ENCODE measurements around the gene ICOSLG.
"Not testable (repeated sequence)": the region's sequence is repeated elsewhere in the genome, so short reads cannot be mapped to it uniquely, and the experiment has no call there.

Gene ICOSLG

GRCh38 chr21:44182202-44182601 lies 58.5 kb downstream of the ICOSLG start:
- ATAC-seq: not testable (repeated sequence)

GRCh38 chr21:44181506-44181905 lies 59.2 kb downstream of the ICOSLG start:
- H3K9me3 Mint-ChIP-seq; H3K4me1 Mint-ChIP-seq; DNase-seq (ENCODE audit: low spot score in 2 of 2); H3K4me3 Mint-ChIP-seq; H3K36me3 Mint-ChIP-seq; H3K27ac Mint-ChIP-seq; ATAC-seq: not testable (repeated sequence)

More at GRCh38 chr21:44182202-44182601, 58.5 kb downstream of the ICOSLG start:
- not testable (repeated sequence) for H3K36me3 Mint-ChIP-seq; DNase-seq (ENCODE audit: low spot score in 2 of 2); H3K4me3 Mint-ChIP-seq; H3K27ac Mint-ChIP-seq; H3K9me3 Mint-ChIP-seq; H3K4me1 Mint-ChIP-seq

- H3K4me3 Mint-ChIP-seq; H3K27ac Mint-ChIP-seq; H3K9me3 Mint-ChIP-seq; H3K36me3 Mint-ChIP-seq; ATAC-seq; H3K4me1 Mint-ChIP-seq; DNase-seq (ENCODE audit: low spot score in 2 of 2): not testable (repeated sequence)
Observed at GRCh38 chr21:44176127-44176526, 64.6 kb downstream of the ICOSLG start.

- not testable (repeated sequence) for H3K4me3 Mint-ChIP-seq; ATAC-seq; H3K27ac Mint-ChIP-seq; H3K4me1 Mint-ChIP-seq; H3K36me3 Mint-ChIP-seq; H3K9me3 Mint-ChIP-seq; DNase-seq (ENCODE audit: low spot score in 2 of 2)
Observed at GRCh38 chr21:44175189-44175588, 65.6 kb downstream of the ICOSLG start.

Measured in stimulated activated effector memory CD8-positive, alpha-beta T cell treated with anti-CD3 and anti-CD28 coated beads, Interleukin-12 subunit alpha, Interleukin-12 subunit beta, amount 100 ng/mL, for 72 hours (primary cell).